ENCODE results near the gene CIZ1. TPM values are rescaled to one million over a fixed set of nuclear protein-coding genes. Genes with fewer than 3 reads are reported as not detected.
A peak's percentile ranks its signal among the peaks of the same experiment; 100 is the strongest.

The CIZ1 gene
- total and polyA plus RNA-seq, 9 of the 15 experiments (the other 6 are each of a cell fraction or from before 2014, with no cell fraction given) = 6.6 to 329 (median 87.8) TPM

DNA sequence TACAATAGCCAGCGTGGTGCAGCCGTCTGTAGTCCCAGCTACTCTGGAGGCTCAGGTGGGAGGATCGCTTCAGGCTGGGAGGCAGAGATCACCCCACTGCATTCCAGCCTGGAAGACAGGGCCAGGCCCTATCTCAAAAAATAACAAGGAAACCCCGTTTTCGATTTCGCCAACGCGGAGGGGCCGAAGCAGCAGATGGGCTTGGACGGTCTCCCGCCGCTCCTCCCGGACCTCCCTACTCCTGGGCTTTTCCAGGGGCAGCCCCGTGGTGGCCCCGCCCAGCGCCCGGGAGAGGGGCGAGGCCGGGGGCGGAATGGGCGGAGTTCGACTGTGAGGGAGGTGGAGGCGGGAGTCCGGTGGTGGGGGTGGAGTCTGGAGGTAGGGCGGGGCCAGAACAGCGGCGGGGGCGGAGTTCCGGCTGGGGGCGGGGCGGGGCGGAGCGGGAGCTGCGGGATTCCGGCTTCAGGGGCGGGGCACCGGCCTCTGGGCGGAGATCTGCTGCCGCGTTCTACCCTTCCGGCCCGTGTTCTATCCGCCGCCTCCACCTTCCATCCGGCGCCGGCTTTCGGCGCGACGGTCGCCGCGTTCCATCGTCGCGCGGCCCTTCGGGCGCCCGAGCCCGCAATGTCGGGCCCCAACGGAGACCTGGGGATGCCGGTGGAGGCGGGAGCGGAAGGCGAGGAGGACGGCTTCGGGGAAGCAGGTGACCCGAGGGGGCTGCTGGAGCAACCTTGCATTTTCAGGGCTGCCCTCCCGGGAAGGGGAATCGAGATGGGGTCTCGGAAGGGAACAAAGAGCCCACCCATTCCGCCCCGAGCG is 31.4 kb downstream of the CIZ1 start, which contains the start of gene BBLN (continued):
- TF ChIP-seq ASH1L (IDR thresholded peaks at IDR 0.05; ENCODE audit: borderline replicate concordance, low read depth, partially characterized antibody) (no peak), ZNF311 (CRISPR knock-in tag; IDR thresholded peaks at IDR 0.05) (no peak), CC2D1A (IDR thresholded peaks at IDR 0.05) (no peak; the same call in 1 of the 2 replicates), ZNF282 (CRISPR knock-in tag; IDR thresholded peaks at IDR 0.05) (no peak), DPF2 (IDR thresholded peaks at IDR 0.05) (no peak), SMARCC2 (IDR thresholded peaks at IDR 0.05; ENCODE audit: low read depth) (peak; percentile 54; the same call in 1 of the 2 replicates), JUN (IDR thresholded peaks at IDR 0.05; ENCODE audit: borderline replicate concordance, low read depth, low read length) (peak; percentile 24), JUN (CRISPR knock-in tag; IDR thresholded peaks at IDR 0.05; ENCODE audit: borderline replicate concordance) (no peak), HMGN3 (IDR thresholded peaks at IDR 0.05; ENCODE audit: borderline replicate concordance, extremely low read depth, insufficient read length, low read depth, low read length) (no peak), MXI1 (IDR thresholded peaks at IDR 0.05; ENCODE audit: low read depth, low read length) (peak; percentile 47; the same call in 1 of the 2 replicates), RAD21 (CRISPR knock-in tag; conservative IDR thresholded peaks at IDR 0.05 in 1 of 2, IDR thresholded peaks at IDR 0.05 in 1 of 2) (peak; percentile 10 to 20; a peak in 2 of 4 replicates), ZBED1 (IDR thresholded peaks at IDR 0.05) (no peak), PHF8 (IDR thresholded peaks at IDR 0.05; ENCODE audit: borderline replicate concordance, low read length) (peak; percentile 96)
- TF ChIP-seq, protein P1, sequence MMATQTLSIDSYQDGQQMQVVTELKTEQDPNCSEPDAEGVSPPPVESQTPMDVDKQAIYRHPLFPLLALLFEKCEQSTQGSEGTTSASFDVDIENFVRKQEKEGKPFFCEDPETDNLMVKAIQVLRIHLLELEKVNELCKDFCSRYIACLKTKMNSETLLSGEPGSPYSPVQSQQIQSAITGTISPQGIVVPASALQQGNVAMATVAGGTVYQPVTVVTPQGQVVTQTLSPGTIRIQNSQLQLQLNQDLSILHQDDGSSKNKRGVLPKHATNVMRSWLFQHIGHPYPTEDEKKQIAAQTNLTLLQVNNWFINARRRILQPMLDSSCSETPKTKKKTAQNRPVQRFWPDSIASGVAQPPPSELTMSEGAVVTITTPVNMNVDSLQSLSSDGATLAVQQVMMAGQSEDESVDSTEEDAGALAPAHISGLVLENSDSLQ (IDR thresholded peaks at IDR 0.05) = no peak
- TF ChIP-seq, protein P2, sequence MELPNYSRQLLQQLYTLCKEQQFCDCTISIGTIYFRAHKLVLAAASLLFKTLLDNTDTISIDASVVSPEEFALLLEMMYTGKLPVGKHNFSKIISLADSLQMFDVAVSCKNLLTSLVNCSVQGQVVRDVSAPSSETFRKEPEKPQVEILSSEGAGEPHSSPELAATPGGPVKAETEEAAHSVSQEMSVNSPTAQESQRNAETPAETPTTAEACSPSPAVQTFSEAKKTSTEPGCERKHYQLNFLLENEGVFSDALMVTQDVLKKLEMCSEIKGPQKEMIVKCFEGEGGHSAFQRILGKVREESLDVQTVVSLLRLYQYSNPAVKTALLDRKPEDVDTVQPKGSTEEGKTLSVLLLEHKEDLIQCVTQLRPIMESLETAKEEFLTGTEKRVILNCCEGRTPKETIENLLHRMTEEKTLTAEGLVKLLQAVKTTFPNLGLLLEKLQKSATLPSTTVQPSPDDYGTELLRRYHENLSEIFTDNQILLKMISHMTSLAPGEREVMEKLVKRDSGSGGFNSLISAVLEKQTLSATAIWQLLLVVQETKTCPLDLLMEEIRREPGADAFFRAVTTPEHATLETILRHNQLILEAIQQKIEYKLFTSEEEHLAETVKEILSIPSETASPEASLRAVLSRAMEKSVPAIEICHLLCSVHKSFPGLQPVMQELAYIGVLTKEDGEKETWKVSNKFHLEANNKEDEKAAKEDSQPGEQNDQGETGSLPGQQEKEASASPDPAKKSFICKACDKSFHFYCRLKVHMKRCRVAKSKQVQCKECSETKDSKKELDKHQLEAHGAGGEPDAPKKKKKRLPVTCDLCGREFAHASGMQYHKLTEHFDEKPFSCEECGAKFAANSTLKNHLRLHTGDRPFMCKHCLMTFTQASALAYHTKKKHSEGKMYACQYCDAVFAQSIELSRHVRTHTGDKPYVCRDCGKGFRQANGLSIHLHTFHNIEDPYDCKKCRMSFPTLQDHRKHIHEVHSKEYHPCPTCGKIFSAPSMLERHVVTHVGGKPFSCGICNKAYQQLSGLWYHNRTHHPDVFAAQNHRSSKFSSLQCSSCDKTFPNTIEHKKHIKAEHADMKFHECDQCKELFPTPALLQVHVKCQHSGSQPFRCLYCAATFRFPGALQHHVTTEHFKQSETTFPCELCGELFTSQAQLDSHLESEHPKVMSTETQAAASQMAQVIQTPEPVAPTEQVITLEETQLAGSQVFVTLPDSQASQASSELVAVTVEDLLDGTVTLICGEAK (IDR thresholded peaks at IDR 0.05) = no peak
- TF ChIP-seq, protein P2 (CRISPR knock-in tag; IDR thresholded peaks at IDR 0.05) = no peak
- TF ChIP-seq, protein P3, sequence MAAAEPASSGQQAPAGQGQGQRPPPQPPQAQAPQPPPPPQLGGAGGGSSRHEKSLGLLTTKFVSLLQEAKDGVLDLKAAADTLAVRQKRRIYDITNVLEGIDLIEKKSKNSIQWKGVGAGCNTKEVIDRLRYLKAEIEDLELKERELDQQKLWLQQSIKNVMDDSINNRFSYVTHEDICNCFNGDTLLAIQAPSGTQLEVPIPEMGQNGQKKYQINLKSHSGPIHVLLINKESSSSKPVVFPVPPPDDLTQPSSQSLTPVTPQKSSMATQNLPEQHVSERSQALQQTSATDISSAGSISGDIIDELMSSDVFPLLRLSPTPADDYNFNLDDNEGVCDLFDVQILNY (CRISPR knock-in tag; IDR thresholded peaks at IDR 0.05) = no peak

Measured in K562 (cell line).